ENCODE measurements around the gene TMEM97. TPM values are rescaled to one million over a fixed set of nuclear protein-coding genes. Genes with fewer than 3 reads are reported as not detected.

The TMEM97 gene
- total and polyA plus RNA-seq, 11 donors, result 1.4 to 7.9 (median 3.3) TPM

DNA sequence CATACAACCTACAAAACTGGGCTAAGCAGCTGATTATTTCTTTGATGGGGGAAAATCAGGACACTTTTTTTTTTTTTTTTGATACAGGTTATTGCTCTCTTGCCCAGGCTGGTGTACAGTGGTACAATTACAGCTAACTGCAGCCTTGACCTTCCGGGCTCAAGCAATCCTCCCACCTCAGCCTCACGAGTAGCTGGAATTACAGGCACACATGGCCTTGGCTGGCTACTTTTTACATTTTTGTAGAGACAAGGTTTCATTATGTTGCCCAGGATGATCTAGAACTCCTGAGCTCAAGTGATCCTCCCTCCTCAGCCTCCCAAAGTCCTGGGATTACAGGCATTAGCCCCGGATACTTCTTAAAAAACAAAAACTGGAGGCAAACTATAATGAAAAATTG, 20.6 kb upstream of the TMEM97 start:
- DNase-seq (no peak), ATAC-seq (no peak)
- Histone ChIP-seq H3K36me3 (no peaks in the 10 kb centered on the region), H3K4me3 (no peak overlapping the region), H3K9me3 (no peaks in the 10 kb centered on the region), H3K4me1 (no peaks in the 10 kb centered on the region), H3K27ac (no peak overlapping the region), H3K27me3 (peaks cover 0 to 8% (median 0%) of the 10 kb centered on the region in 9 donors)
- intact Hi-C loops (cut with DNase I), result no loop called here
- no peak for TF ChIP-seq POLR2A (IDR thresholded peaks at IDR 0.05)
- TF ChIP-seq, protein P1, sequence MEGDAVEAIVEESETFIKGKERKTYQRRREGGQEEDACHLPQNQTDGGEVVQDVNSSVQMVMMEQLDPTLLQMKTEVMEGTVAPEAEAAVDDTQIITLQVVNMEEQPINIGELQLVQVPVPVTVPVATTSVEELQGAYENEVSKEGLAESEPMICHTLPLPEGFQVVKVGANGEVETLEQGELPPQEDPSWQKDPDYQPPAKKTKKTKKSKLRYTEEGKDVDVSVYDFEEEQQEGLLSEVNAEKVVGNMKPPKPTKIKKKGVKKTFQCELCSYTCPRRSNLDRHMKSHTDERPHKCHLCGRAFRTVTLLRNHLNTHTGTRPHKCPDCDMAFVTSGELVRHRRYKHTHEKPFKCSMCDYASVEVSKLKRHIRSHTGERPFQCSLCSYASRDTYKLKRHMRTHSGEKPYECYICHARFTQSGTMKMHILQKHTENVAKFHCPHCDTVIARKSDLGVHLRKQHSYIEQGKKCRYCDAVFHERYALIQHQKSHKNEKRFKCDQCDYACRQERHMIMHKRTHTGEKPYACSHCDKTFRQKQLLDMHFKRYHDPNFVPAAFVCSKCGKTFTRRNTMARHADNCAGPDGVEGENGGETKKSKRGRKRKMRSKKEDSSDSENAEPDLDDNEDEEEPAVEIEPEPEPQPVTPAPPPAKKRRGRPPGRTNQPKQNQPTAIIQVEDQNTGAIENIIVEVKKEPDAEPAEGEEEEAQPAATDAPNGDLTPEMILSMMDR (IDR thresholded peaks at IDR 0.05), result no peak
- WGBS, 4 donors, result 72 to 84% (median 81%) methylated on average over 3 of the region's 3 CpGs

DNA sequence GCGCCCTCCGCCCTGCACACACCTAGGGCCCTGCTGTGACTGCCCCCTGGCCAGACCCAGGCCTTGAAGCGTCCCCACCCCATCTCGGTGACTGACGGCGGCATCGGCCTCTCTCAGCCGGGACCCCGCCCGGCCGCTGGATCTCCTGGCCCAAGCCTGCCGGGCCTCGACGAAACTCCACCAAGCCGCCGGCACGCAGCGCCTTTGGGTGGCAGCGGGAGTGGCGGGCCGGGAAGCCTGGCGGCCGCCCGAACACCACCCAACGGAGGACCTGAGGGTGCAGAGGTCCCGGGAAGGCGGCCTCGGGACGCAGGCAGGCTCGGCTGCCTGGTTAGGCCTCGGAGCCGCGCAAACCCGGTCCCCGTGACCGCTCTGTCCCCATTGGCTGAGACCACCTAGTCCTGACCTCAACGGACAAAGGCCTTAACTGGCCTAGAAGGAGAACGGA, 12.0 kb upstream of the TMEM97 start:
- H3K4me1 ChIP-seq, result no peaks in the 10 kb centered on the region
- WGBS, 4 donors, result 23 to 34% (median 28%) methylated on average over 18 to 38 of the region's 38 CpGs
- no peaks in the 10 kb centered on the region for H3K9me3 ChIP-seq
- intact Hi-C loops (cut with DNase I), result no loop called here
- H3K27me3 ChIP-seq, result peaks cover 0 to 50% (median 12%) of the 10 kb centered on the region in 9 donors
- no peaks in the 10 kb centered on the region for H3K36me3 ChIP-seq
- DNase-seq, result no peak
- no peak for TF ChIP-seq POLR2A (IDR thresholded peaks at IDR 0.05)
- H3K27ac ChIP-seq, result no peak overlapping the region
- ATAC-seq, result no peak
- H3K4me3 ChIP-seq, result no peak overlapping the region

DNA sequence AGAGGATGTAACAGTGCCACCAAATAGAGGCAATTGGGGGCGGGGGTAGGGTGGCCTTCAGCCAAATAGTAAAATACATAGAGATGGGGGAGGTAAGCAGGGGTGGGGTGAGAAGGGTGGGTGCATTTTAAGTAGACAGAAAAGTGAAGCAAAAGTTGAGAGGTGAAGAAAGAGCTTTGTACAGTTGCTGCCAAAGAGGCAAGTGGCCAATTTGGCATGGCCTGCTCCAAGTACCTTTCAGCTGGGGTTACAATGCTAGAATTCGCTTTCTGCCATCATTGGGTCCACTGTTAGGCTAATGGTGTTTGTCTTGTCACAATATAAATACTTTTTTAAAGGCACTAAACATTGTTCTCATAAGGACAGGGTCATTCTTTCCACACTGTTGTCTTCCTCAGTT, 5.2 kb upstream of the TMEM97 start:
- Histone ChIP-seq H3K27me3 (peaks cover 0 to 7% (median 0%) of the 10 kb centered on the region in 9 donors), H3K4me3 (no peak overlapping the region), H3K36me3 (no peaks in the 10 kb centered on the region), H3K4me1 (peaks cover 0 to 10% (median 8%) of the 10 kb centered on the region in 12 donors), H3K27ac (no peak overlapping the region), H3K9me3 (no peaks in the 10 kb centered on the region)
- intact Hi-C loops (cut with DNase I), result loop anchor here in 1 of 10 donors (10.0 kb wide), 1 partner anchor 61 kb away; the partner anchor contains the start of genes SARM1 and VTN
- 86 to 93% (median 88%) methylated on average over 2 of the region's 2 CpGs for WGBS, 4 donors
- DNase-seq (no peak), ATAC-seq (no peak)
- TF ChIP-seq POLR2A (IDR thresholded peaks at IDR 0.05), result no peak
- TF ChIP-seq, protein P1 (IDR thresholded peaks at IDR 0.05), result no peak

DNA sequence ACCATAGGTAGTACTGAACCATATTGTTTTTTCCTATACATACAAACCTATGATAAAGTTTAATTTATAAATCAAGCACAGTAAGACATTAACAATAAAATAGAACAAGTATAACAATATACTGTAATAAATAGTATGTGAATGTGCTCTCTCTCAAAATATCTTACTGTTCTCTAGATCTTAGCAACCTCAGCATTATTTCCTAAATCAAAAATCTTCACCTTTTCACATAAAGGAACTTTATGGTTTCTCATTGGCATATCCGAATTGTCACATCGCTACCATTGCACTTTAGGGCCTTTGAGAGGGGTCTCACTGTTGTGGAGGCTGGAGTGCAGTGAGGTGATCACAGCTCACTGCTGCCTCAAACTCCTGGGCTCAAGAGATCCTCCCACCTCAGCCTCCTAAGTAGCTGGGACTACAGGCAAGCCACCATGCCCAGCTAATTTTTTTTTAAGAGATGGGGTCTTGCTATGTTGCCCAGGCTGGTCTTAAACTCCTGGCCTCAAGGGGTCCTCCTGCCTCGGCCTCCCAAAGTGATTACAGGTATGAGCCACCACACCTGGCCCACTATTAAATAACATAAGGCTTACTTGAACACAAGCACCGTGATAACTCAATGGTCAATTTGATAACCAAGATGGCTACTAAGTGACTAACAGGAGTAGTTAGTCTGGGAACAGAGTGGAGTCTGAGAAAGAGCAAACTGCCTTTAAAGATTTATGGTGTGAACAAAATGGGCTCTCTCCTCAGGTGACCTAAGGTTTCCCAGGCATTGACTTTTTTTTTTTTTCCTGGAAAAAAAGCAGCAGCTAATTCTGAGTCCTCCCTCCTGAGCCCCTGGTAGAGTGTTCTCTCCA, 2.9 kb upstream of the TMEM97 start:
- H3K4me1 ChIP-seq, result peaks cover 0 to 22% (median 15%) of the 10 kb centered on the region in 12 donors
- TF ChIP-seq, protein P1 (IDR thresholded peaks at IDR 0.05), result no peak
- no peak for TF ChIP-seq POLR2A (IDR thresholded peaks at IDR 0.05)
- ATAC-seq (no peak), DNase-seq (no peak)
- H3K27me3 ChIP-seq, result no peaks in the 10 kb centered on the region
- H3K27ac ChIP-seq, result no peak overlapping the region
- H3K4me3 ChIP-seq, result no peak overlapping the region
- no peaks in the 10 kb centered on the region for H3K36me3 ChIP-seq
- no peaks in the 10 kb centered on the region for H3K9me3 ChIP-seq
- intact Hi-C loops (cut with DNase I), result loop anchor here in 1 of 10 donors (10.0 kb wide), 1 partner anchor 59 kb away; the partner anchor contains the start of genes SARM1 and VTN
- 88 to 96% (median 94%) methylated on average over 4 of the region's 4 CpGs for WGBS, 4 donors

Measured in heart left ventricle (tissue), 16 donors.